Measurements from ENCODE around the gene CAPN12. TPM values are rescaled to one million over a fixed set of nuclear protein-coding genes. Genes with fewer than 3 reads are reported as not detected.
A peak's percentile ranks its signal among the peaks of the same experiment; 100 is the strongest.
"Not testable (repeated sequence)": the region's sequence is repeated elsewhere in the genome, so short reads cannot be mapped to it uniquely, and the experiment has no call there.

CAPN12 gene
- total RNA-seq, 3 donors from 2014 or later (not counting 1 experiment from before 2014, with no cell fraction given) = 7.4 to 51.0 (median 26.7) TPM

GRCh38 chr19:38774181-38774950, 30.1 kb upstream of the CAPN12 start:
- H3K27ac ChIP-seq (ENCODE audit: low read length) = no peak overlapping the region
- H3K27ac Mint-ChIP-seq = no peak overlapping the region
- TF ChIP-seq CTCF (IDR thresholded peaks at IDR 0.05) = no peak
- no peaks in the 10 kb centered on the region for H3K36me3 ChIP-seq (ENCODE audit: control insufficient read depth, insufficient read depth, low read length)
- DNase-seq (no peak), ATAC-seq (no peak)
- H3K27me3 ChIP-seq (ENCODE audit: control insufficient read depth, insufficient read depth, low read length) = no peaks in the 10 kb centered on the region
- intact Hi-C loops (cut with micrococcal nuclease) = loop anchor here (2.0 kb wide), 1 partner anchor 18 kb away; no protein-coding TSS in a partner anchor
- 84% methylated on average over 13 of the region's 13 CpGs for WGBS (ENCODE audit: insufficient coverage)
- H3K9me3 Mint-ChIP-seq = no peaks in the 10 kb centered on the region
- peaks cover 8% of the 10 kb centered on the region for H3K4me1 ChIP-seq (ENCODE audit: control insufficient read depth, insufficient read depth, low read length)
- H3K9me3 ChIP-seq (ENCODE audit: control insufficient read depth, insufficient read depth, low read length) = no peaks in the 10 kb centered on the region
- H3K4me3 Mint-ChIP-seq = no peak overlapping the region
- H3K27me3 Mint-ChIP-seq (ENCODE audit: low read depth in 2 of 2) = peaks cover 0 to 3% of the 10 kb centered on the region in 2 donors
- H3K4me3 ChIP-seq (ENCODE audit: low read length) = no peak overlapping the region
- peaks cover 3 to 4% of the 10 kb centered on the region in 2 donors for H3K4me1 Mint-ChIP-seq
- no peaks in the 10 kb centered on the region for H3K36me3 Mint-ChIP-seq

DNA sequence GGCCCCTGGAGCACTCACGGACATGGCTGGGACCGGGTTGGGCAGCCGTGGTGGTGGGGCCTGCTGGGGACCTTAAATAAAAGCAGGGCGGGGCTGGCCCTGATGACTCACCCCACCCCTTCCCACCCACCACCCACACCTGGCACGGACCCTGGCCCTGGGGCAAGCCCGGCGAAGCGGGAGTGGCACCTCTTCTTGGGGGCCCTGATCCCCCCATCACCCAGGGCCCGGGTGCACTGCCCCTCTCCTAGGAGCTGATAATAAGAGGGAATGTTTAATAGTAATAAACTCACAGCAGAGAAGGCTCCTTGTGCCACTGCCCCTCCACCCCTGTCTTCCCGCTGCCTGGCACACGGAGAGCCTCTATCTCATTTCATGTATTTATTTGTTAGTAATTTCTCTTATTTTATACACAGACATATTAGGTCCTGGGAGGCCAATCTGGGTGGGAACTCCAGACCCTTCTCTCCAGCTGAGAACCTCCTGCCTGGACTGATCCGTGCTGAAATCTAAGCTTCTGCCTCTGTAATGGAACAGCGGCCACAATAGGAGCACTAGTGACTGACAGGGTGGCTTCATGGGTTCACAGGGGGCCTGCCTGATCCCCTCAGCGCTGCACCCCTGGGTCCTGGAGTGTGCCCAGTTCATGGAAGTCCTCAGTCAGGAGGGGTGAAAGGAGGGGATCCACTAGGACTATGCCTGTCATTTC, 29.3 kb upstream of the CAPN12 start, which contains the start of gene LGALS7:
Gene LGALS7, minus strand, starts transcription at position 49 of the 709 bp plus-strand sequence. Its CDS starts 25 bp downstream, at position 24.
- no peak for ATAC-seq
- Histone ChIP-seq H3K27me3 (ENCODE audit: control insufficient read depth, insufficient read depth, low read length) (no peaks in the 10 kb centered on the region), H3K4me1 (ENCODE audit: control insufficient read depth, insufficient read depth, low read length) (peaks cover 12% of the 10 kb centered on the region), H3K27ac (ENCODE audit: low read length) (no peak within 1 kb of the TSS), H3K9me3 (ENCODE audit: control insufficient read depth, insufficient read depth, low read length) (no peaks in the 10 kb centered on the region), H3K4me3 (ENCODE audit: low read length) (no peak within 1 kb of the TSS), H3K36me3 (ENCODE audit: control insufficient read depth, insufficient read depth, low read length) (no peaks in the 10 kb centered on the region)
- intact Hi-C loops (cut with micrococcal nuclease) = loop anchor here (2.0 kb wide), 1 partner anchor 19 kb away; no protein-coding TSS in a partner anchor
- no peak for DNase-seq
- H3K27me3 Mint-ChIP-seq (ENCODE audit: low read depth in 2 of 2) = peaks cover 0 to under 1% of the 10 kb centered on the region in 2 donors
- no peak for TF ChIP-seq CTCF (IDR thresholded peaks at IDR 0.05)
- H3K4me3 Mint-ChIP-seq = no peak within 1 kb of the TSS
- no peak within 1 kb of the TSS for H3K27ac Mint-ChIP-seq
- peaks cover 7% of the 10 kb centered on the region in 2 donors for H3K4me1 Mint-ChIP-seq
- WGBS (ENCODE audit: insufficient coverage) = 92% methylated on average over 7 of the region's 14 CpGs
- no peaks in the 10 kb centered on the region for H3K9me3 Mint-ChIP-seq
- no peaks in the 10 kb centered on the region for H3K36me3 Mint-ChIP-seq

GRCh38 chr19:38771569-38771968, 27.3 kb upstream of the CAPN12 start:
- 97% methylated on average over 3 of the region's 30 CpGs for WGBS (ENCODE audit: insufficient coverage)
- H3K36me3 Mint-ChIP-seq; H3K4me3 ChIP-seq (ENCODE audit: low read length); H3K27me3 ChIP-seq (ENCODE audit: control insufficient read depth, insufficient read depth, low read length); H3K27ac Mint-ChIP-seq; ATAC-seq; H3K9me3 ChIP-seq (ENCODE audit: control insufficient read depth, insufficient read depth, low read length); H3K27ac ChIP-seq (ENCODE audit: low read length); H3K27me3 Mint-ChIP-seq (ENCODE audit: low read depth in 2 of 2); intact Hi-C loops (cut with micrococcal nuclease); H3K4me1 Mint-ChIP-seq; H3K4me3 Mint-ChIP-seq; H3K36me3 ChIP-seq (ENCODE audit: control insufficient read depth, insufficient read depth, low read length); DNase-seq; H3K9me3 Mint-ChIP-seq: not testable (repeated sequence)
- H3K4me1 ChIP-seq (ENCODE audit: control insufficient read depth, insufficient read depth, low read length) = peaks cover 12% of the 10 kb centered on the region

- H3K36me3 ChIP-seq (ENCODE audit: control insufficient read depth, insufficient read depth, low read length); intact Hi-C loops (cut with micrococcal nuclease); H3K4me3 ChIP-seq (ENCODE audit: low read length); H3K4me1 Mint-ChIP-seq; H3K36me3 Mint-ChIP-seq; H3K27ac Mint-ChIP-seq; H3K4me3 Mint-ChIP-seq; H3K27me3 ChIP-seq (ENCODE audit: control insufficient read depth, insufficient read depth, low read length); H3K27me3 Mint-ChIP-seq (ENCODE audit: low read depth in 2 of 2); H3K27ac ChIP-seq (ENCODE audit: low read length); DNase-seq; H3K9me3 ChIP-seq (ENCODE audit: control insufficient read depth, insufficient read depth, low read length); H3K9me3 Mint-ChIP-seq: not testable (repeated sequence)
- H3K4me1 ChIP-seq (ENCODE audit: control insufficient read depth, insufficient read depth, low read length) = peaks cover 12% of the 10 kb centered on the region
- WGBS (ENCODE audit: insufficient coverage) = no CpG with 5 or more reads among the region's 22 CpGs
- ATAC-seq = peak; percentile 75 to 76 (median 76)
These were observed 26.6 kb upstream of the CAPN12 start for GRCh38 chr19:38770949-38771275.

DNA sequence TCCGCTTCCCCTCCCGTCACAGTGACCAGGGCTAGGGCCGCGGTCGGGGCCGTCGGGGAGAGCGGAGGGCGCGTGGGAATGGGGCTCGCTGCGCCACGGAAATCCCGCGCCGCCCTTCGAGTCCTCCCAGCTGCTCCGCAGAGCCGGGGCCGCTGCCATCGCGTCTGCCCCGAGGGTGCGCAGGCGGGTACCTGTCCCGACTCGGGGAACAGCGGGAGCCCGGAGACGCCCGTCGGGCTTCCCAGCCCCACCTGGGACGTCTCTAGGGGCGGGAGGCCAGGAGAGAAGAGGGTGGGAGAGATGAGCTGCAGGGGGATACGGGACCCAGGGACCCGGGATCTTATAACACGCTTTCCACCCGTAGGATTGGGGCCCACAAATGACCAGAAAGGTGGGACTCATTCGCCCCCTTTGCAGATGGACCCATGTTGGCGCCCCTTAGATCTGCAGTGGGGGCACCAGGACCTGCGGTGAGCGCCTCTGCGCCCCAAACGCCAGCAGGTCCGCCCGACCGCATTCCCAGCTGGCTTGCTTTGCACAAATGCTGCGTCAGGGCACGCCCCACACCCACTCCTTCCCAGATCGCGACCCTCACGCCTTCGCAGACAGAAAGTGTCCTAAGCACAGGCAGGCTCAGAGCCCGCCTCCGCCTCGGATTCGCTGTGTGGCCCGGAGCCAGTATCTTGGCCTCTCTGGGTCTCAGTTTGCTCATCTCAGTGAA, 26.1 kb upstream of the CAPN12 start:
- DNase-seq; H3K9me3 ChIP-seq (ENCODE audit: control insufficient read depth, insufficient read depth, low read length); H3K27me3 ChIP-seq (ENCODE audit: control insufficient read depth, insufficient read depth, low read length); H3K4me3 Mint-ChIP-seq; intact Hi-C loops (cut with micrococcal nuclease); H3K4me1 Mint-ChIP-seq; H3K9me3 Mint-ChIP-seq; H3K27me3 Mint-ChIP-seq (ENCODE audit: low read depth in 2 of 2); H3K36me3 ChIP-seq (ENCODE audit: control insufficient read depth, insufficient read depth, low read length); H3K36me3 Mint-ChIP-seq: not testable (repeated sequence)
- peak overlapping the region in 1 of 2 donors; percentile 85 for H3K27ac Mint-ChIP-seq
- Histone ChIP-seq H3K4me3 (ENCODE audit: low read length) (peak overlapping the region; percentile 35), H3K27ac (ENCODE audit: low read length) (peak overlapping the region; percentile 67), H3K4me1 (ENCODE audit: control insufficient read depth, insufficient read depth, low read length) (peaks cover 12% of the 10 kb centered on the region)
- 6% methylated on average over 17 of the region's 58 CpGs for WGBS (ENCODE audit: insufficient coverage)
- ATAC-seq = peak; percentile 3 to 25 (median 18)

All from natural killer cell (primary cell).